Left hindlimb (tissue), 1 donor: ENCODE data around the gene STK11IP.

ENCODE experiments used
- DNase-seq: peaks from one replicate; pipeline ENCODE4 v3.0.0-alpha.2; 2018

STK11IP gene

GRCh38 chr2:219621935-219622334 is 24.3 kb downstream of the STK11IP start:
- no peak for DNase-seq

GRCh38 chr2:219622472-219622871 is 24.8 kb downstream of the STK11IP start:
- no peak for DNase-seq

- no peak for DNase-seq
Observed at GRCh38 chr2:219624565-219624964, 26.9 kb downstream of the STK11IP start.

GRCh38 chr2:219625179-219625578 is 27.5 kb downstream of the STK11IP start:
- DNase-seq: no peak

GRCh38 chr2:219626540-219626939 is 28.9 kb downstream of the STK11IP start:
- DNase-seq: no peak

- DNase-seq: no peak
Observed at GRCh38 chr2:219627103-219628100, 29.7 kb downstream of the STK11IP start, which contains the start of gene SLC4A3. SLC4A3 (plus strand) TSS chr2:219627630; CDS start chr2:219627993, 363 bp downstream.

GRCh38 chr2:219628235-219628985 is 30.8 kb downstream of the STK11IP start:
- DNase-seq: no peak

- no peak for DNase-seq
Observed at GRCh38 chr2:219628986-219629901, 31.6 kb downstream of the STK11IP start.

- no peak for DNase-seq
Observed at GRCh38 chr2:219629976-219630695, 32.5 kb downstream of the STK11IP start.

GRCh38 chr2:219630770-219631405 is 33.2 kb downstream of the STK11IP start:
- DNase-seq: no peak

GRCh38 chr2:219631406-219631891 is 33.8 kb downstream of the STK11IP start:
- DNase-seq: no peak

- no peak for DNase-seq
Observed at GRCh38 chr2:219631904-219632759, 34.5 kb downstream of the STK11IP start.

GRCh38 chr2:219632760-219633105 is 35.1 kb downstream of the STK11IP start:
- no peak for DNase-seq

- no peak for DNase-seq
Observed at GRCh38 chr2:219633276-219634065, 35.8 kb downstream of the STK11IP start.

- DNase-seq: no peak
Observed at GRCh38 chr2:219634171-219634940, 36.7 kb downstream of the STK11IP start.

GRCh38 chr2:219634951-219635751 is 37.5 kb downstream of the STK11IP start:
- DNase-seq: no peak

GRCh38 chr2:219636144-219636915 is 38.7 kb downstream of the STK11IP start:
- no peak for DNase-seq
